Naive thymus-derived CD4-positive, alpha-beta T cell (primary cell): ENCODE measurements around the gene BMPR1B. TPM values are rescaled to one million over a fixed set of nuclear protein-coding genes. Genes with fewer than 3 reads are reported as not detected.

ENCODE experiments used
- ATAC-seq: fragments of 150-1000 bp; cut with Tn5 transposase; 2 replicates; pipeline ENCODE4 v1.10.0; 2021; ENCODE audit warnings: mild to moderate bottlenecking, moderate library complexity
- CTCF ChIA-PET: fragments of 350-600 bp; sonication (Branson Sonifier 250); formaldehyde crosslinking; loops from one replicate; lab custom pipeline; 2021; ENCODE audit warnings: antibody characterized with exemption; lab: Charles Lee
- POLR2A ChIA-PET: fragments of 350-600 bp; sonication (Branson Sonifier 250); formaldehyde crosslinking; loops from one replicate; lab custom pipeline; 2021; ENCODE audit warnings: antibody characterized with exemption, inconsistent platforms; lab: Charles Lee
- DNase-seq, 9 donors: peaks; one replicate each; pipeline versions ENCODE4 v3.0.0 to v3.0.0-alpha.2; 2020 to 2022; ENCODE audit warnings: mixed read lengths in 1 of 9
- H3K27ac ChIP-seq: one replicate; pipeline ENCODE4 v1.7.0; 2013; ENCODE audit warnings: mild to moderate bottlenecking, low read depth, low read length, moderate library complexity
- H3K27me3 ChIP-seq, 2 donors: one replicate each; pipeline ENCODE4 v1.7.0; 2013; ENCODE audit warnings: low read length in 2 of 2, mild to moderate bottlenecking in 2 of 2, moderate library complexity in 2 of 2; ENCODE audit not compliant: control insufficient read depth in 2 of 2, insufficient read depth in 2 of 2
- H3K36me3 ChIP-seq, 3 experiments: 1 replicate in 2 of 3; 2 replicates in 1 of 3; pipeline ENCODE4 v1.7.0; 2013; ENCODE audit warnings: low read length in 3 of 3, mild to moderate bottlenecking in 3 of 3, moderate library complexity in 1 of 3; ENCODE audit not compliant: insufficient read depth in 3 of 3, control insufficient read depth in 2 of 3
- H3K4me1 ChIP-seq, 2 donors: one replicate each; pipeline ENCODE4 v1.7.0; 2013; ENCODE audit warnings: low read length in 2 of 2, mild to moderate bottlenecking in 2 of 2, moderate library complexity in 1 of 2; ENCODE audit not compliant: control insufficient read depth in 2 of 2, insufficient read depth in 2 of 2
- H3K4me3 ChIP-seq: 2 replicates; pipeline ENCODE4 v1.7.0; 2013; ENCODE audit warnings: mild to moderate bottlenecking, low read length
- H3K9me3 ChIP-seq, 3 experiments: 1 replicate in 2 of 3; 2 replicates in 1 of 3; pipeline ENCODE4 v1.7.0; 2013; ENCODE audit warnings: low read length in 3 of 3; ENCODE audit not compliant: control insufficient read depth in 2 of 3
- H3K27ac Mint-ChIP-seq, 9 donors: one replicate each; pipeline ENCODE4 v1.8.0; 2020 to 2022; ENCODE audit warnings: mixed read lengths in 9 of 9, mild to moderate bottlenecking in 8 of 9, moderate library complexity in 5 of 9, inconsistent platforms in 2 of 9
- H3K27me3 Mint-ChIP-seq, 5 donors: one replicate each; pipeline ENCODE4 v1.8.0; 2021 to 2022; ENCODE audit warnings: mixed read lengths in 5 of 5, mild to moderate bottlenecking in 1 of 5
- H3K36me3 Mint-ChIP-seq, 5 donors: one replicate each; pipeline ENCODE4 v1.8.0; 2020 to 2022; ENCODE audit warnings: mixed read lengths in 5 of 5, mild to moderate bottlenecking in 3 of 5, inconsistent platforms in 1 of 5
- H3K4me1 Mint-ChIP-seq, 7 donors: one replicate each; pipeline ENCODE4 v1.8.0; 2020 to 2022; ENCODE audit warnings: mixed read lengths in 7 of 7, mild to moderate bottlenecking in 3 of 7, inconsistent platforms in 1 of 7
- H3K4me3 Mint-ChIP-seq, 10 donors: one replicate each; pipeline ENCODE4 v1.8.0; 2020 to 2022; ENCODE audit warnings: mild to moderate bottlenecking in 10 of 10, mixed read lengths in 10 of 10, moderate library complexity in 6 of 10, inconsistent platforms in 2 of 10
- H3K9me3 Mint-ChIP-seq, 11 donors: one replicate each; pipeline ENCODE4 v1.8.0; 2020 to 2022; ENCODE audit warnings: mixed read lengths in 11 of 11, mild to moderate bottlenecking in 4 of 11, inconsistent platforms in 1 of 11, moderate library complexity in 1 of 11
- intact Hi-C, 2 donors: fragments of 100-400 bp; cut with micrococcal nuclease; formaldehyde crosslinking; loops; one replicate each; pipeline ENCODE4 v1.15.1; 2023
- polyA plus RNA-seq, 2 donors: library from polyadenylated mRNA; unstranded; fragments of 300-500 nt; fragmentation: Illumina TruSeq; gene quantifications; one replicate each; pipeline ENCODE4 v1.2.3, GENCODE V29; 2021
- total RNA-seq, 6 experiments: library from RNA in 5 of 6; stranded (reverse) in 5 of 6; gene quantifications; 1 replicate in 5 of 6; 2 replicates in 1 of 6; pipeline ENCODE4 v1.2.3 and lab custom pipeline; 2021 to 2026

Gene BMPR1B
- total and polyA plus RNA-seq, 7 experiments from 2014 or later: 0.07 to 0.14 (median 0.11) TPM; not detected in 3

GRCh38 chr4:94741304-94741703 is 16.5 kb upstream of the BMPR1B start:
- no peaks in the 10 kb centered on the region for H3K9me3 ChIP-seq
- H3K4me3 Mint-ChIP-seq: no peak overlapping the region
- H3K4me3 ChIP-seq: no peak overlapping the region
- H3K9me3 Mint-ChIP-seq: peaks cover 0 to 5% (median 0%) of the 10 kb centered on the region in 11 donors
- ATAC-seq (no peak), DNase-seq (no peak)
- H3K36me3 ChIP-seq: no peaks in the 10 kb centered on the region
- intact Hi-C loops: no loop called here
- H3K36me3 Mint-ChIP-seq: peaks cover 0 to 4% (median 0%) of the 10 kb centered on the region in 5 donors
- H3K4me1 Mint-ChIP-seq: no peaks in the 10 kb centered on the region
- H3K27me3 ChIP-seq: no peaks in the 10 kb centered on the region
- H3K27me3 Mint-ChIP-seq: peaks cover 3 to 25% (median 13%) of the 10 kb centered on the region in 5 donors
- no peak overlapping the region for H3K27ac Mint-ChIP-seq
- H3K27ac ChIP-seq: no peak overlapping the region
- POLR2A ChIA-PET: no interaction called here
- H3K4me1 ChIP-seq: no peaks in the 10 kb centered on the region
- CTCF ChIA-PET: no interaction called here

GRCh38 chr4:94743838-94744237 is 13.9 kb upstream of the BMPR1B start:
- Histone ChIP-seq H3K36me3 (no peaks in the 10 kb centered on the region), H3K4me1 (no peaks in the 10 kb centered on the region), H3K4me3 (no peak overlapping the region), H3K27me3 (no peaks in the 10 kb centered on the region), H3K9me3 (no peaks in the 10 kb centered on the region), H3K27ac (no peak overlapping the region)
- ATAC-seq: no peak
- no peak overlapping the region for H3K4me3 Mint-ChIP-seq
- no peak overlapping the region for H3K27ac Mint-ChIP-seq
- ChIA-PET CTCF (no interaction called here), POLR2A (no interaction called here)
- no peak for DNase-seq
- H3K9me3 Mint-ChIP-seq: peaks cover 0 to 5% (median 0%) of the 10 kb centered on the region in 11 donors
- peaks cover 0 to 4% (median 0%) of the 10 kb centered on the region in 5 donors for H3K36me3 Mint-ChIP-seq
- peaks cover 4 to 29% (median 17%) of the 10 kb centered on the region in 5 donors for H3K27me3 Mint-ChIP-seq
- intact Hi-C loops: no loop called here
- H3K4me1 Mint-ChIP-seq: no peaks in the 10 kb centered on the region

- ChIA-PET CTCF (no interaction called here), POLR2A (no interaction called here)
- Mint-ChIP-seq H3K4me1 (no peaks in the 10 kb centered on the region), H3K4me3 (no peak overlapping the region), H3K27ac (no peak overlapping the region), H3K36me3 (peaks cover 0 to 4% (median 0%) of the 10 kb centered on the region in 5 donors), H3K27me3 (peaks cover 5 to 29% (median 17%) of the 10 kb centered on the region in 5 donors), H3K9me3 (peaks cover 0 to 5% (median 0%) of the 10 kb centered on the region in 11 donors)
- DNase-seq (no peak), ATAC-seq (no peak)
- no peaks in the 10 kb centered on the region for H3K4me1 ChIP-seq
- H3K27me3 ChIP-seq: no peaks in the 10 kb centered on the region
- intact Hi-C loops: no loop called here
- no peak overlapping the region for H3K27ac ChIP-seq
- no peaks in the 10 kb centered on the region for H3K36me3 ChIP-seq
- no peaks in the 10 kb centered on the region for H3K9me3 ChIP-seq
- H3K4me3 ChIP-seq: no peak overlapping the region
These were observed 12.9 kb upstream of the BMPR1B start for GRCh38 chr4:94744850-94745249.

- H3K4me1 ChIP-seq: no peaks in the 10 kb centered on the region
- peaks cover 0 to 1% (median 0%) of the 10 kb centered on the region in 11 donors for H3K9me3 Mint-ChIP-seq
- no peak for ATAC-seq
- H3K4me3 ChIP-seq: no peak overlapping the region
- intact Hi-C loops: no loop called here
- H3K27ac Mint-ChIP-seq: no peak overlapping the region
- H3K27me3 ChIP-seq: no peaks in the 10 kb centered on the region
- no peaks in the 10 kb centered on the region for H3K4me1 Mint-ChIP-seq
- CTCF ChIA-PET: no interaction called here
- peaks cover 7 to 20% (median 14%) of the 10 kb centered on the region in 5 donors for H3K27me3 Mint-ChIP-seq
- no peak overlapping the region for H3K27ac ChIP-seq
- H3K36me3 ChIP-seq: no peaks in the 10 kb centered on the region
- no peaks in the 10 kb centered on the region for H3K36me3 Mint-ChIP-seq
- no peak overlapping the region for H3K4me3 Mint-ChIP-seq
- POLR2A ChIA-PET: no interaction called here
- no peaks in the 10 kb centered on the region for H3K9me3 ChIP-seq
- DNase-seq: no peak
These were observed 11.0 kb upstream of the BMPR1B start for GRCh38 chr4:94746746-94747145.

- Mint-ChIP-seq H3K4me1 (peaks cover 5 to 24% (median 14%) of the 10 kb centered on the region in 7 donors), H3K27me3 (peaks cover 68 to 89% (median 82%) of the 10 kb centered on the region in 5 donors), H3K9me3 (peaks cover 0 to 5% (median 0%) of the 10 kb centered on the region in 11 donors), H3K4me3 (peak overlapping the region; percentile 52 to 85 (median 77)), H3K27ac (no peak overlapping the region), H3K36me3 (peaks cover 0 to 5% (median 0%) of the 10 kb centered on the region in 5 donors)
- no peak overlapping the region for H3K27ac ChIP-seq
- peaks cover 0 to 9% of the 10 kb centered on the region in 2 donors for H3K27me3 ChIP-seq
- no peaks in the 10 kb centered on the region for H3K4me1 ChIP-seq
- no peaks in the 10 kb centered on the region for H3K9me3 ChIP-seq
- CTCF ChIA-PET: no interaction called here
- ATAC-seq (peak; percentile 22), DNase-seq (peak in 1 of 9 donors; percentile 27)
- no peak overlapping the region for H3K4me3 ChIP-seq
- intact Hi-C loops: no loop called here
- POLR2A ChIA-PET: no interaction called here
- no peaks in the 10 kb centered on the region for H3K36me3 ChIP-seq
These were observed 465 bp downstream of the BMPR1B start for GRCh38 chr4:94758141-94758699.

GRCh38 chr4:94758700-94759399 is 1.1 kb downstream of the BMPR1B start:
- H3K27me3 Mint-ChIP-seq: peaks cover 64 to 85% (median 82%) of the 10 kb centered on the region in 5 donors

More at GRCh38 chr4:94758700-94759399, 1.1 kb downstream of the BMPR1B start:
- DNase-seq (no peak), ATAC-seq (no peak)
- Histone ChIP-seq H3K4me3 (no peak overlapping the region), H3K27me3 (peaks cover 0 to 9% of the 10 kb centered on the region in 2 donors), H3K9me3 (no peaks in the 10 kb centered on the region), H3K27ac (no peak overlapping the region), H3K36me3 (no peaks in the 10 kb centered on the region), H3K4me1 (no peaks in the 10 kb centered on the region)
- ChIA-PET POLR2A (interaction anchor here (0.7 kb wide), 1 partner anchor 339 kb away, joined by 4 read pairs; no protein-coding TSS in a partner anchor), CTCF (no interaction called here)
- Mint-ChIP-seq H3K36me3 (peaks cover 0 to 5% (median 0%) of the 10 kb centered on the region in 5 donors), H3K4me1 (peaks cover 5 to 24% (median 14%) of the 10 kb centered on the region in 7 donors), H3K27ac (peak overlapping the region in 1 of 9 donors; percentile 5), H3K4me3 (peak overlapping the region; percentile 52 to 85 (median 77)), H3K9me3 (peaks cover 0 to 5% (median 0%) of the 10 kb centered on the region in 11 donors)
- intact Hi-C loops: no loop called here
